ENCODE data around the gene FAM222B.
A peak's percentile ranks its signal among the peaks of the same experiment; 100 is the strongest.
"Not testable (repeated sequence)": the region's sequence is repeated elsewhere in the genome, so short reads cannot be mapped to it uniquely, and the experiment has no call there.

The FAM222B gene

DNA sequence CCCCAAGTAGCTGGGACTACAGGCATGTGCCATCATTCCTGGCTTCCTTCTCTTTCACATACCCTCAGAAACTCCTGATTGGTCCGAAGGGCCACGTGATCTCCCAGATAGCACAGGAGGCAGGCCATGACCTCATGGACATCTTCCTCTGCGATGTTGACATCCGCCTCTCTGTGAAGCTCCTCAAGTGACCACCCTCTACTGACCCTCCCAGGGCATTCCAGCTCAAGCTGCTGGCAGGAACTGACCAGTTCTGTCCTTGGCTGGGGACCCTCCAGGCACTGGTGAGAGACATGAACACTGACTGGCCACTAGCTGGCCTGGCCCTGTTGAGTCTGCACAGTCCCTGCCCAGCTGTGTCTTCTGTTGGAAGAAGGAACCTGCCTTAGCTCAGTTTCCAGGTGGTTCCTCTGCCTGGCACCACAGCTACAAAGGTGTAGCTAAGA, 17.8 kb upstream of the FAM222B start:
- H3K4me1 Mint-ChIP-seq (ENCODE audit: low read depth): peaks cover 11% of the 10 kb centered on the region
- H3K36me3 Mint-ChIP-seq (ENCODE audit: low read depth): peaks cover 23% of the 10 kb centered on the region
- no peak overlapping the region for H3K4me3 Mint-ChIP-seq
- H3K27ac Mint-ChIP-seq: no peak overlapping the region
- H3K9me3 Mint-ChIP-seq: no peaks in the 10 kb centered on the region
- H3K27me3 Mint-ChIP-seq (ENCODE audit: low read depth): no peaks in the 10 kb centered on the region

DNA sequence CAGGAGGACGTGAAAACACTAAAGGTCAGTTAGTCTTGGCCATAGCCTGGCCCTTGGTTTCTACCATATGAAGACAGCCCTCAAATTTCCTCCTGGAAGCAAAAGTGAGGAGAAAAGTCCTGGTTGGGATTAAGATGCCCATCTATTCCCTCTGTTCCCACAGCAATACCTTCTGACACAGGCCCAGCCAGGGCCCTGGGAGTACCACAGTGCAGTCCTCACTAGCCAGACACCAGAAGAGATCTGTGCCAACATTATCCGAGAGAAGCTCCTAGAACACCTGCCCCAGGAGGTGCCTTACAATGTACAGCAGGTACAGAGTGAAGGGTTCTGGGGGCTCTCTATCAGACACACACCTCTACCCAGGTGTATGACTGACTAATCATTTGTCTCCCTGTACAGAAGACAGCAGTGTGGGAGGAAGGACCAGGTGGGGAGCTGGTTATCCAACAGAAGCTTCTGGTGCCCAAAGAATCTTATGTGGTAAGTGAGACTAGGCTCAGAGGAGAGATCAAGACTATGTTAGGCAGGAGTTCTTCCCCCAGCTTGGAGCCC, 16.3 kb upstream of the FAM222B start:
- H3K4me3 Mint-ChIP-seq: no peak overlapping the region
- H3K27ac Mint-ChIP-seq: no peak overlapping the region
- peaks cover 23% of the 10 kb centered on the region for H3K36me3 Mint-ChIP-seq (ENCODE audit: low read depth)

DNA sequence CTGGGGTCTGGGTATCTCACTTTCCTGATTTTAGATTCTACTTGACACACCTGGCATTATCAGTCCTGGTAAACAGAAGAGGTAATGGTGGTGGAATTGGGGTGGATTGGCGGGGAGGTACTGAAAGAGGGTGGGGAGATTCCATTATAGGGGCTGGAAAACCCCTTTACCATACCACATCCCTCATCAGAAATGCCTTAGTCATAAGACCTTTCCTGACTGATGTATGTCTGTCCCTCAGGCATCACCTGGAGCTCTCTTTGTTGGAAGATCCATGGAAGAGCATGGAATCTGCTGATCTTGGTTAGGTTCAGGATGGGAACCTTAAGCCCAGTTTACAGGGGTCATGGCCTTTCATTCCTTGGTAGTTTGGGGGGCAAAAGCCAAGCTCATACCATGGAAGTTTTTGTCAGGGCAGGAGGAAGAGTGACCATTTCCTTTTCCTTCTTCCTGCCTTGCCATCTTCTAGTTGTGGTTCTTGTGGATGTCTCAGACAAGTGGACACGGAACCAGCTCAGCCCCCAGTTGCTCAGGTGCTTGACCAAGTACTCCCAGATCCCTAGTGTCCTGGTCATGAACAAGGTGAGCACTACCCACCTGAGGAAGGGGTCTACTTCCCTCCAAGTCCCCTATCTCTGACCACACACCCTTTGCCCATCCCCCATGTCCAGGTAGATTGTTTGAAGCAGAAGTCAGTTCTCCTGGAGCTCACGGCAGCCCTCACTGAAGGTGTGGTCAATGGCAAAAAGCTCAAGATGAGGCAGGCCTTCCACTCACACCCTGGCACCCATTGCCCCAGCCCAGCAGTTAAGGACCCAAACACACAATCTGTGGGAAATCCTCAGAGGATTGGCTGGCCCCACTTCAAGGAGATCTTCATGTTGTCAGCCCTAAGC, 15.6 kb upstream of the FAM222B start:
- Mint-ChIP-seq H3K4me1 (ENCODE audit: low read depth) (peaks cover 13% of the 10 kb centered on the region), H3K36me3 (ENCODE audit: low read depth) (peaks cover 23% of the 10 kb centered on the region), H3K4me3 (peak overlapping the region; percentile 18), H3K27ac (peak overlapping the region; percentile 35), H3K9me3 (no peaks in the 10 kb centered on the region), H3K27me3 (ENCODE audit: low read depth) (no peaks in the 10 kb centered on the region)

More for the DNA sequence above, 16.3 kb upstream of the FAM222B start:
- Mint-ChIP-seq H3K27me3 (ENCODE audit: low read depth) (no peaks in the 10 kb centered on the region), H3K4me1 (ENCODE audit: low read depth) (peaks cover 13% of the 10 kb centered on the region), H3K9me3 (no peaks in the 10 kb centered on the region)

DNA sequence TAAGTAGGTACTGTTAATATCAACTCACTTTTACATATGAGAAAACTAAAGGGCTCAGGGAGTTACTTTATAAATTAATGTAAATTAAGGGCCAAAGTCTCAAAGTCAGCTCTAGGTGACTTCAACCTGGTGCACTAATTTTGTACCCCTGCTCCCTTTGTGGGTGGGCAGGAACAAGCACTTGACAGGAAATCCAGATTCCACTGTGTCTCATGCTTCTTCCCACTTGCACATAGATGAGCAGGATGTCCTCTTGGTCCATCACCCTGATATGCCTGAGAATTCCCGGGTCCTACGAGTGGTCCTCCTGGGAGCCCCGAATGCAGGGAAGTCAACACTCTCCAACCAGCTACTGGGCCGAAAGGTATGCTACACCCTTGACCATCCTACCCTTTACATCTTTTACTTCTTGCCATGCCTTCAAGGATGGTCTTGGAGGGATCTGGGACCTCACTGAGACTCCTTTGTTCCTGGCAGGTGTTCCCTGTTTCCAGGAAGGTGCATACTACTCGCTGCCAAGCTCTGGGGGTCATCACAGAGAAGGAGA, 13.5 kb upstream of the FAM222B start:
- peak overlapping the region; percentile 92 for H3K4me3 Mint-ChIP-seq
- H3K27ac Mint-ChIP-seq: no peak overlapping the region
- H3K36me3 Mint-ChIP-seq (ENCODE audit: low read depth): peaks cover 23% of the 10 kb centered on the region
- peaks cover 13% of the 10 kb centered on the region for H3K4me1 Mint-ChIP-seq (ENCODE audit: low read depth)
- no peaks in the 10 kb centered on the region for H3K27me3 Mint-ChIP-seq (ENCODE audit: low read depth)
- no peaks in the 10 kb centered on the region for H3K9me3 Mint-ChIP-seq

DNA sequence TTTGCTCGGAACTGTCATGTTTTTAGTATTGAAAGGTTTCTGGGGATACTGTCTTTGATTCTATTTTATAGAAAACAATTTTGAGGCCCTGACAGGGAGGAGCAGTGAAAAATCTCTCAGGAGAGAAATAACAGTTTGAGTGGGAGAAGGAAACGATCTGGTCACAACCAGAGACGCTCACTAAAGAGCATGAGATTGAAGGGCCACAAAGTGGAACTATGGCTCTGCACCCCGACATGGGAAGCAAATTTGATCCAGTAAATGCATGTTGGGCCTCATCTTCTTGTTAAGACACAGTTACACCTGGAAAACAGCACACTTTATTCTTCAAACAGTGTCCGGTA, 12.7 kb upstream of the FAM222B start:
- no peaks in the 10 kb centered on the region for H3K27me3 Mint-ChIP-seq (ENCODE audit: low read depth)
- H3K9me3 Mint-ChIP-seq: no peaks in the 10 kb centered on the region
- H3K36me3 Mint-ChIP-seq (ENCODE audit: low read depth): peaks cover 18% of the 10 kb centered on the region
- peak overlapping the region; percentile 86 for H3K27ac Mint-ChIP-seq
- peak overlapping the region; percentile 92 for H3K4me3 Mint-ChIP-seq
- H3K4me1 Mint-ChIP-seq (ENCODE audit: low read depth): peaks cover 13% of the 10 kb centered on the region

DNA sequence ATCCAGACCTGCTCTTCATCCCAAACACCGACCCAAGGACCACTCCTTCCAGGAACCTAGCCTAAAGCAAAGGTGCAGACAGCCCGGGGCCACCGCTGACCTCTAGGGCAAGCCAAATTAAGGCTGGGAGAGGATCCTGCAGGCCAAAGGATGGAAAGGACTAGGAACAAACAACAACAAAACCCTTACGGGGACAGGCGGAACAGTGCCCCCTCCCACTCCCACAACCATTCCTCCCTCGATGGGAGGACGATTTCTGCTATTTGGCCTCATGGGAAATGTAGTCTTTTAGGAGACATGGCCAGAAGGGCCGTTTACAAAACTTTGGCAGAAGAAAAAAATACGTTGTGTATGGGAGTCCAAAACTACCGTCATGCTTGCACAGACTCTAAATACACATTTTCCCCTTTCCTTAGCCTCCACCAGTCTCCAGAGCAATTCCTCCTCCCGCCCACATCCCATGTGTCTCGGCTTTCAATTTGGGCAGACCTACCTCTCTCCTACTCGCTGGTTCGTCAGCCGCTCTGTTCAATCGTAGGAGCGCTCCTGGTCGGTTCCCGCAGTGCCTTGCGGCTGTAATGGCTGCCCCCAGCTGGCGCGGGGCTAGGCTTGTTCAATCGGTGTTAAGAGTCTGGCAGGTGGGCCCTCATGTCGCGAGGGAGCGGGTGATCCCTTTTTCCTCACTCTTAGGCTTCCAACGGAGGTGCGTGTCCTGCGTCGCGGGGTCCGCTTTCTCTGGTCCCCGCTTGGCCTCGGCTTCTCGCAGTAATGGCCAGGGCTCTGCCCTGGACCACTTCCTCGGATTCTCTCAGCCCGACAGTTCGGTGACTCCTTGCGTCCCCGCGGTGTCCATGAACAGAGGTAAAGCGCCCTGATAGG, 12.1 kb upstream of the FAM222B start, which contains the start of gene ERAL1:
TSS of gene ERAL1 (plus strand) at position 560 of the 879 bp plus-strand sequence. CDS start at position 579, 19 bp downstream.
- Mint-ChIP-seq H3K4me1 (ENCODE audit: low read depth) (peaks cover 13% of the 10 kb centered on the region), H3K9me3 (no peaks in the 10 kb centered on the region), H3K27me3 (ENCODE audit: low read depth) (no peaks in the 10 kb centered on the region), H3K36me3 (ENCODE audit: low read depth) (peaks cover 16% of the 10 kb centered on the region), H3K4me3 (peak within 1 kb of the TSS; percentile 92), H3K27ac (peak within 1 kb of the TSS; percentile 86)

DNA sequence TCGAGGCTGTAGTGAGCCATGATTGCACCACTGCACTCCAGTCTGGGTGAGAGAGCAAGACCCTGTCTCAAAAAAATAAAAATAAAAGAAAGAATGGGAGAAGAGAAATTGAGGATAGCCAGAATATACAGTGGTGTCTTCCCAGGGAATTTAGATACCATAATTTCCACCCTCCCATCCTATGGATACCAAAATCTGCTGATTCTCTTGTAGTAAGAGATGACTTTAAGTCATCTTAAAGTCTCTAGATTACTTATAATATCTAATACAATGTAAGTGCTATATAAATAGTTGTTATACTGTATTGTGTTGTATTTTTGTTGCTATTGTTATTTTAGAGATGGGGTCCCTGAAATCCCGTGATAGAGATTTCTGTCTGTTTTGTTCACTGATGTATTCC, 10.7 kb upstream of the FAM222B start:
- Mint-ChIP-seq H3K36me3 (ENCODE audit: low read depth) (peaks cover 9% of the 10 kb centered on the region), H3K4me3 (no peak overlapping the region), H3K4me1 (ENCODE audit: low read depth) (peaks cover 13% of the 10 kb centered on the region), H3K27ac (no peak overlapping the region), H3K27me3 (ENCODE audit: low read depth) (no peaks in the 10 kb centered on the region), H3K9me3 (no peaks in the 10 kb centered on the region)

DNA sequence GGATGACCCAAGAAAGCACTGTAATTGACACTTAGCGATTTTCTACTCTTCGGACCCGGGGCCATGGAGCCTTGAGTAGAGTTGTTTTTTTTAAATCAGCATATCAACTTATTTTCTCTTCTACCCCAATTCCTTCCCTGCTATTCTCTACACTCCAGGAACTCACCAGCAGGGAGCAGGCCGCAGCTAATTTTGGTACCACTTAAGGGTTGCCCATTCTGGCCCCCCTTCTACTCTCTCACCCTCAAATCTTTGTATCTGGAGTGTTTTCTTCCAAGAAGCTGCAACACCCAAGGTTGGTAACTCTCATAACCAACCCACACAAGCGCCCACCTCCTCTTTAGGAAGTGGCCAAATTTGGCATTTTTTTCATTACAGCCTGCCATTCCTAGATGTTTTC, 6.7 kb upstream of the FAM222B start:
- no peak overlapping the region for H3K4me3 Mint-ChIP-seq
- H3K27me3 Mint-ChIP-seq (ENCODE audit: low read depth): no peaks in the 10 kb centered on the region
- no peaks in the 10 kb centered on the region for H3K4me1 Mint-ChIP-seq (ENCODE audit: low read depth)
- H3K9me3 Mint-ChIP-seq: no peaks in the 10 kb centered on the region
- H3K27ac Mint-ChIP-seq: no peak overlapping the region
- no peaks in the 10 kb centered on the region for H3K36me3 Mint-ChIP-seq (ENCODE audit: low read depth)

DNA sequence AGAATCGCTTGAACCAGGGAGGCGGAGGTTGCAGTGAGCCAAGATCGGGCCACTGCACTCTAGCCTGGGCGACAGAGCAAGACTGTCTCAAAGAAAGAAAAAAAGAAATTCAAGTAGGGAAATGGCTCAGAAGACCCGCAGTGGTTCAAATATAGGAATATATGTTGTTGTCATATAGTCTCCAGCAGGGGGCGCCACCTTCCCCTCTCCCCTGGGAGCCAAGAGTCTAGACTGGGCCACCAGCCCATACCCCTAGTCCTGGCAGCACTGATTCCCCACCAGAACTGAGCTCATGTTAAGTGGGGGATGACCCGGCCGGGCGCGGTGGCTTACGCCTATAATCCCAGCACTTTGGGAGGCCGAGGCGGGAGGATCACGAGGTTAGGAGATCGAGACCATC, 6.1 kb upstream of the FAM222B start:
- not testable (repeated sequence) for H3K4me1 Mint-ChIP-seq (ENCODE audit: low read depth); H3K27me3 Mint-ChIP-seq (ENCODE audit: low read depth); H3K36me3 Mint-ChIP-seq (ENCODE audit: low read depth); H3K9me3 Mint-ChIP-seq; H3K4me3 Mint-ChIP-seq; H3K27ac Mint-ChIP-seq

DNA sequence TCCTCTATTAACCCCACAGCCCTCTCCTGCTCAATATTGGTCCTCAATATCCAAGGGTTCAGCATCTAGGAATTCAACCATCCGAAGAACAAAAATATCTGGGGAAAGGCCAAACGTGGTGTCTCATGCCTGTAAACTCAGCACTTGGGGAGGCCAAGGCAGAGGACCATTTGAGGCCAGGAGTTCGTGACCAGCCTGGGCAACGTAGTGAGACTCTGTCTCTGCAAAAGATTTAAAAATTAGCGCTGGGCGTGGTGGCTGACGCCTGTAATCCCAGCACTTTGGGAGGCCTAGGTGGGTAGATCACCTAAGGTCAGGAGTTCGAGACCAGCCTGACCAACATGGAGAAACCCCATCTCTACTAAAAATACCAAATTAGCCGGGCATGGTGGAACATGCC, 4.1 kb upstream of the FAM222B start:
- not testable (repeated sequence) for H3K36me3 Mint-ChIP-seq (ENCODE audit: low read depth); H3K4me1 Mint-ChIP-seq (ENCODE audit: low read depth); H3K9me3 Mint-ChIP-seq; H3K4me3 Mint-ChIP-seq; H3K27ac Mint-ChIP-seq; H3K27me3 Mint-ChIP-seq (ENCODE audit: low read depth)

DNA sequence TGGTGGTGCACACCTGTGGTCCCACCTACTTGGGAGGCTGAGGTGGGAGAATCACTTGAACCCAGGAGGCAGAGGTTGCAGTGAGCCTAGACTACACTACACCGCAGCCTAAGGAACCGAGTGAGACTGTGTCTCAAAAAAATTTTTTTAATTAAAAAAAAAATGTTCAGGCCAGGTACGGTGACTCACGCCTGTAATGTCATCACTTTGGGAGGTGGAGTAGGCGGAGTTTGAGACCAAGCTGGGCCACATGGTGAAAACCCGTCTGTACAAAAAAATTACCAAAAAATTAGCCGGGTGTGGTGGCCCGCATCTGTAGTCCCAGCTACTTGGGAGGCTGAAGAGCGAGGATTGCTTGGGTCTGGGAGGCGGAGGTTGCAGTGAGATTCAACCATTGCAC, 3.6 kb upstream of the FAM222B start:
- H3K27me3 Mint-ChIP-seq (ENCODE audit: low read depth): no peaks in the 10 kb centered on the region
- no peak overlapping the region for H3K4me3 Mint-ChIP-seq
- no peaks in the 10 kb centered on the region for H3K9me3 Mint-ChIP-seq
- peaks cover 10% of the 10 kb centered on the region for H3K4me1 Mint-ChIP-seq (ENCODE audit: low read depth)
- H3K36me3 Mint-ChIP-seq (ENCODE audit: low read depth): peaks cover 7% of the 10 kb centered on the region
- H3K27ac Mint-ChIP-seq: no peak overlapping the region

DNA sequence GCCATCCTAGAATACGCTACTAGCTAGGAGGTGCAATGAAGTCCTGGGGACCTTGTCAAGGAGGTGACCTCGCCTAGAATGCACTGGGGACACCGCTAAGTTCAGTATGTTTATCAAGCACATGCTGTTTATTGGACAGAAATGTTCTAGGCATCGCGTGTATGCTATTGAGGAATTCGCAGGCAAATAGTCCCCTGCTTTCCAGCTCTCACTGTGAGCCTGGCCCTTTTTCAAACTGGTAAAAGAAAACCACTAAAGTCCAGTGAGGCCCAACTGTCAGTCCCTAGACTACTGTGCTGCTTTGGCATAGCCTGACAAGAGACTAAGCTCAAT, 1.2 kb upstream of the FAM222B start:
- H3K36me3 Mint-ChIP-seq (ENCODE audit: low read depth): peaks cover 11% of the 10 kb centered on the region
- peak overlapping the region; percentile 59 for H3K27ac Mint-ChIP-seq
- peak overlapping the region; percentile 34 for H3K4me3 Mint-ChIP-seq
- H3K9me3 Mint-ChIP-seq: no peaks in the 10 kb centered on the region
- H3K4me1 Mint-ChIP-seq (ENCODE audit: low read depth): peaks cover 20% of the 10 kb centered on the region
- no peaks in the 10 kb centered on the region for H3K27me3 Mint-ChIP-seq (ENCODE audit: low read depth)

DNA sequence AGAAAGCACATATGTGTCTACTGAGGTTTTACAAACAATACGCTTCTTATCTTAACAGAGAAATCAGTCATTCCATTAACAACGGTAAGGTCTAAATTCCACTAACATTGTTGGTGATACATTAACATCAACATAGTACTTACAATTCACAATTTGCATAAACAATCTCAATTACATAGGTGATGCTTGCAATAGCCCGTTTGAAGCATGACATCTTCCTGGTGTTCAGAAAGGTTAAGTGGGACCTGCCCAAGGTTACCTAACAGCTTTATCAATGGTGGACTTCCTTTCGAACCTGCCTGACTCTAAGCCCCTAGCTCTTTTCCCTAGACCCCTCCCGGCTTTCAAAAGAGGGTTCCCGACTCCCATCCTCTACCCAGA, 699 bp downstream of the FAM222B start:
- Mint-ChIP-seq H3K27ac (peak overlapping the region; percentile 97), H3K4me3 (peak overlapping the region; percentile 100)

DNA sequence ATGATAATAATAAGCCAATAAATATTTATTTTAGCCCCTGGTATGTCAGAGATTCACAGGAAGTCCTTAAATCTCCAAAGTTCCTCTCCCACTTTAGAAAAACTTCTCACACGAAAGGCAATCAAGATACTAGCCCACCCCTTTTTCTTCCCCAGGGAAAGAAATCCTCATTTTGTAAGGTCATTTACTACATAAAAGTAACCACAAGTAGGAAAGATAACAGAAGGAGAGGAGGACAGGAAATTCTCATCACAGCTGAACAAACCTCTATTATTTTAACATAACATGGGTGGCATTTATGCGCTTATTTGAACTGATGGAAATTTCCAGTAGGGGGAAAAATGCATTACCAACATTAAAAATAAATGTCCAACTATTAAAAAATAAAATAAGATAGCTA, 3.4 kb downstream of the FAM222B start:
- no peak overlapping the region for H3K4me3 Mint-ChIP-seq

More for the DNA sequence above, 699 bp downstream of the FAM222B start:
- peaks cover 20% of the 10 kb centered on the region for H3K4me1 Mint-ChIP-seq (ENCODE audit: low read depth)
- H3K27me3 Mint-ChIP-seq (ENCODE audit: low read depth): no peaks in the 10 kb centered on the region
- H3K9me3 Mint-ChIP-seq: no peaks in the 10 kb centered on the region
- H3K36me3 Mint-ChIP-seq (ENCODE audit: low read depth): peaks cover 11% of the 10 kb centered on the region

More for the DNA sequence above, 3.4 kb downstream of the FAM222B start:
- Mint-ChIP-seq H3K4me1 (ENCODE audit: low read depth) (peaks cover 21% of the 10 kb centered on the region), H3K9me3 (no peaks in the 10 kb centered on the region), H3K27me3 (ENCODE audit: low read depth) (no peaks in the 10 kb centered on the region), H3K27ac (peak overlapping the region; percentile 61), H3K36me3 (ENCODE audit: low read depth) (peaks cover 13% of the 10 kb centered on the region)

Measured in T-helper 1 cell treated with Interleukin-12 subunit alpha and Interleukin-12 subunit beta and Interleukin-4 antibody, amounts not matched to agents 30 μg/mL and 1 μg/mL, for 36 hours (primary cell).